Measurements from ENCODE around the gene TP53BP2.

Gene TP53BP2

DNA sequence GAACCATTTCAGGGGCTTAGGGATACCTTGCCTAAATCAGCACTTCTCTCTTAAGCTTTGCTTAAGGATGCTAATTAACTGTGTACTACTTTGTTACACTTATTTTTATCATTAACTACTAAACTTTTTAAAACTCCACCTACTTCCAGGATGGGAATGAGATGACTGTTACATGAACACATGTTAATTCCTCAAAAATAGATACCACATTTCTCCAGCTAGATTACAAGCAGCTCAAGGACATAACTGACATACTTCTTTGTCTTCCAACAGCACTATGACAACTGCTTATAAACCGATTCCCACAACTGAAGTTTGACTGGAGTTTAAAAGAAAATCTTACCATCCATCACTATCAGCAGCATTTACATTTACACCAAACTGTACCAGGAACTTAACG is 53.7 kb downstream of the TP53BP2 start:
- no peak for DNase-seq (ENCODE audit: low spot score)

DNA sequence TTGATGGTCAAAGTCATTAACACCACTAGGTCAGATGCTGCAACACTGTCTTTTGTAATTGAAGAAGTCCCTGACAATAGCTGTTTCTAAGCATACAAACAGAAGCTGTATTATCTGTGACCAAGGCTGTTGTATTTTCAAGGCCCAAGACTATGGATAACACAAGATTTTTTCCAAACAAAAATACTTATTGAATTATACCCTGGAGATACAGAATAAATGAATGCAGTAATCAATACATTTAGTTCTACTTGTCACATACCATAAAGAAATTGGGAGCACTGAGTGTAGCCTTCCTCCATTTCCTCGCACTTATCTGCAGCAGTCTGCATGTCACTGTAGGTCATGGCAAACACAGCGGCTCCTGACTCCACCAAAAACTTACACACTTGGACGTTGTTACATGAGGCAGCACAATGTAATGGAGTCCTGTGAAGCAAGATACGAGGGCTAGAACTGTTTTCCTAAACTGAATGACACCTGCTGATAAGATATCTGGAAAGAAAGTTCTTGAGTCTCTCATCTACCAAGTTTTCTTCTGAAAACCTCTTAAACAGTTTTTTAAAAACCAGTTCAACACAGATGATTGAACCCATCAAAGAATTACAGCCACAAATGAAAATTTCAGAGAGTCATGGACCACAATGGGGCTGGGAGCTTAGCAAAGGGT is 56.9 kb downstream of the TP53BP2 start:
- no peak for DNase-seq (ENCODE audit: low spot score)

DNA sequence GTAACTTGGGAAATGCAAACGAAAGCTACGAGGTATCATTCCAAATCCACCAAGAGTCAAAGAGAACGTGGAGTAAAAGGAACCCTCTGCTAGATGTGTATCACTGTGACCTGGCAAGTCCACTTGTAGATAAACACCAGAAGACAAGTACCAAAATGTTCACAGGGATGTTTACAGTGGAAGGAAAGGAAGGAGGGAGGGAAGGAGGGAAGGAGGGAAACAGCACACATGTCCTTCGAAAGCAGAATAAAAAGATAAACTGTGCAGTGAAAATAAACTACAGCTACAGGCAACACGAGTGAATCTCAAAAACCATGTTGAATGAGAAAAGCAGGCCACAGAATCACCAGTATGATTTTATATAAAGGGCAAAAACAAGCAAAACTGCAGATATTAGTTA is 59.9 kb downstream of the TP53BP2 start:
- no peak for DNase-seq (ENCODE audit: low spot score)

DNA sequence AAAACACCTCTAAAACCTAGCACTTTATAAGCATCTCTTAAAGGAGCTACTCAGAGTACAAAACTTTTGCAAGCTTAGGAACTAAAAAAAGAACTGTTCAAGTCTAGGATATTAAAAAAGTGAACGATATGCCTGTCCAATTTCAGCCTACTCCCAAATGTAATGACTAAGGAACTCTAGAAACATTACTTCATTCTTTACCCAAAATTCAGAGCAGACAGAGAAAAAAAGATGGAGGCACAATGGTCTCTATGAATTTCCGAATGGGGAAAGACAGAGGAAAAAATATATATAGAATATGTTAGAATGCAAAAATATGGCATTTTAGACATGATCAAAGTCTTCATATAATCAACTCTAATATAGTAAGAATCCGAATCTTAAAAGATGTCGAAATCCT is 61.2 kb downstream of the TP53BP2 start:
- no peak for DNase-seq (ENCODE audit: low spot score)

DNA sequence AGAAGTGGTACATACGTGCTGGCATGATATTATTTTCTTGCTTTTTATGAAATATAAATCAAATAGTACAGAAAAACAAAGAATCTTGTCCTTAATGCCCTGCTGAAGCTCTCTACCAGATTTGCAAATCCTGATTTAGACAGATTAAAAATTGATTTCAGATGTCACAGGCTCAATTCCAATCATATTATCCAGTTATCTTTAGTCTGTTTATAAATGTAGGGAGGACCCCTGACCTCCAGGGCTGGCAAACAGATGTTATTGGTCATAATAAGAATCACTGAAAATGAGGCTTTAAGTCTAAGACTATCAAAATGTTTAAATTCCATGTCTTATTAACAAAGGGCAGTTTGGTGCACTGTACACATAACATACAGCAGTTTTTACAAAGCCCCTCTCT is 62.1 kb downstream of the TP53BP2 start:
- DNase-seq (ENCODE audit: low spot score): no peak

DNA sequence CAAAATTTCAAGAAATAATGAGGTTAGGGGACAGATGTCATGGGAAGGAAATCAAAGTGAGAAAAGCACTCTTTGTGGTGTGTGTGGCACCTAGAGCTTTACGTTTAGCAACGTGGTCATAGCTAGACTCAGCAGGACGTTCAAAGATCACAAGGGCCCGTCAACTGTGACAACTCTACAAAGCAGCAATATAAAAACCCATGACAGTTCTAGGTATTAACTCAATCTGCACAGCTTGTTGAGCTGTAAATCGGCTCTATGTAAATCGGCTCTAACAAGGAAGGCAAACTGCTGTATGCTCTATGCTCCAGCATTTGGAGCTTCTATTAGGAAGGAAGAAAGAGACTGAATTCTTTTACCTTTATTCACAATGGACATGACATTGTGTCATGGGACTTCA is 64.8 kb downstream of the TP53BP2 start:
- DNase-seq (ENCODE audit: low spot score): no peak

DNA sequence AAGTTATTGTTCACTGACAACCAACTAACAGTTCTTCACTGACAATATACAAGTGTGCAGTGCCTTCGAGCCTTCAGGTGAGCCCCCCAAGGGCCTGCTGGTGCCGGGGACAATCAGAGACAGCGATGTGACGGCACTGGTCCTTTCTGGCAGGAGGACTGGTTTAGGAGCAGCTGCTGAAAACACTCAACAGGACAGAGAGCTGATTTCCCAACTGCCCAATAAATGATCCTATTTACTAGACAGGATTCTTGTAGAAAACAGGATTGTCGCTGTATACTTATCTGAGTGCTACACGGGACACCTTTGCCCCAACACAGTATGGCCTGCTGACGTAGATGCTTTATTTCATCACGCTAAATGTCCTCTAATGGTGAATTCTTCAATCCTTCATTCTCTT is 65.4 kb downstream of the TP53BP2 start:
- DNase-seq (ENCODE audit: low spot score): no peak

DNA sequence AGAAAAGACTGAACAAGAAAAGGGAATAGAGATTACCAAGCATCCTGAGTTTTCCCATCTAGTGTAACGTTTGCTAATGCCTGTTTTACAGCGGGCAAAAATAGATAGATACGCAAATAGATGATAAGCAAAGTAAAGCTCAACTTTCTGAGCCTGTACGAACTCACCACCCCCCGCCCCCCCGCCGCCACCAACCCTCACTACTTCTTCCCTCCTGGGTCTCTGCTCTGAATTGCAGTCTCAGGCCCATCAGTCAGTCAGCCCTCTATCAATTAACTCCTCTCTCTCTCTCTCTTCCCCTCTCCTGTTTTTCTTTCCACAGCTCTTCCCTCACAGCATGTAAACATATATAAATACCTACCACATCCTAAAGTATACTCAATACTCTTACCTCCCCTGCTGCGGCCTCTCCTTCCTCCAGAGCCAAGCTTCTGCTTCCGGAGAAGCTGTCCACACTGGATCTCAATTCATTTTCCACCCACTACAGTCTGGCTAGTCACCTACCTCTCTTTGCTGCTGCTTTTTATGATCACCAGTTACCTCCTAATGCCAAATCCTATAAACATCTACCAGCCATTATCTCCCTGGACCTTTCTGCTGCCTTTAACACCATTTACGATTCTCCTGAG is 68.8 kb downstream of the TP53BP2 start:
- DNase-seq (ENCODE audit: low spot score): no peak

DNA sequence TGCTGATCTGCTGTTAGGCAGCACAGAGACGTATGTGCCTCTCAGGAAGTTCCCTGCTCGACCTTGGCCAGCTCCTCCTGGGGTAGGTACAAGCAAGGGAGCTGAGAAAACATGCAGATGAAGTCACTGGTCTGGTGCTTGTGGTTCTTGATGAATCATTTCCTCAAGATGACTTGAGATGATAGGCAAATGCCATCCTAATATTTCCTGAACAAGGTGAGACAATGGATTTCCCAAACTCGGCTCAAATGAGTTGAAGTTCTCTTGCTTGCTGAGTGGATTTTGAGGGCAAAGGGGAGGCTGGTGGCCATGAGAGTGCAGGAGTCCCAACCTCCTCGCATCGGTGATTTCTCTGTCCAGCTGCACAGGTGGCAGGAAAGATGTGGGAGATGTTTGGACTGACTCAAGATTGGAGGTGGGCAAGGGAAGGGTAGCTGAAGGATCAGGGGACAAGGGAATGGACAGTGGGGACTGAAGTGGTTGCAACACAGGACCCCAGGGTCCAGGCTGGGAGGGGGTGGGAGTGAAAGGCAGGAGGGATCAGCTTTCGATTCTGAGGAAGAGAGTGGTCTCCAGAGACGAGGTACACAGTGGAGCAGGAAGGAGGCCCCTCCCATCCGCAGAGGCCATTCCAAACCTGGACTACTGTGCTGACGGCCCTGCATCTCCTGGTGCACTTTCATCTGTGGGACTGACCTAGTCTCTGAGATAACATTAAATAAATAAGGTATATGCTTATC is 69.5 kb downstream of the TP53BP2 start:
- no peak for DNase-seq (ENCODE audit: low spot score)

DNA sequence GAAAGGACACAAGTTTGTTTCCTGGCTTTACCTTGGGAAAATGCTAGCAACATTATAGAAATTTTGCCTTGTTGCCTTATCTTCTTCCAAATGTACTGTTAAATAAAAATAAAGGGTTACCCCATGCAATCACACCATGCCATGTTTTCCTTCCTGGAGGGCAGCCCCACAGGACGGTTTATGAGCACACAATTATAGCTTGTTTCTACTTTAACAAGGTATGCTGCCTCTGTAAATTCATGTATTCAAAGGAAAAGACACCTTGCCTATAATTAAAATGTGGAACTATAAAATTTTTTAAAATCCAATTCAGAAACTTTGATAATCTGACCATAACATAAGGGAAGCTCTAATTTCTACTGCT is 70.1 kb downstream of the TP53BP2 start:
- DNase-seq (ENCODE audit: low spot score): no peak

DNA sequence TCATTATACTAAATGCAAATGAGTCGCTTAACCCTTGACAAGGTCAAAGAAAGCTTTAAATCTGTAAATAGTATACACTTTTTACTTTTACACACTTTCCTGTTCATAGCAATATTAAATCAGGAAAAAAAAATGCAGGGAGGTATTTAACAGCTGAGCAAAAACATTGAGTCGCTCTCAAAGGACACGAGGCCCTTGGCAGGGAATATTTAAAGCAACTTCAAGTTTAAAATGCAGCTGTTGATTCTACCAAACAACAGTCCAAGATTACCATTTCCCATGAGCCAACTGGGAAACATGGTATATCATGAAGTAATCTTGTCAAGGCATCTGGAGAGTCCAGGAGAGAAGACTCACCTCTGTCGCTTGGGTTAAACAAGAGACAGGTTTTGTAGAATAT is 70.7 kb downstream of the TP53BP2 start:
- no peak for DNase-seq (ENCODE audit: low spot score)

DNA sequence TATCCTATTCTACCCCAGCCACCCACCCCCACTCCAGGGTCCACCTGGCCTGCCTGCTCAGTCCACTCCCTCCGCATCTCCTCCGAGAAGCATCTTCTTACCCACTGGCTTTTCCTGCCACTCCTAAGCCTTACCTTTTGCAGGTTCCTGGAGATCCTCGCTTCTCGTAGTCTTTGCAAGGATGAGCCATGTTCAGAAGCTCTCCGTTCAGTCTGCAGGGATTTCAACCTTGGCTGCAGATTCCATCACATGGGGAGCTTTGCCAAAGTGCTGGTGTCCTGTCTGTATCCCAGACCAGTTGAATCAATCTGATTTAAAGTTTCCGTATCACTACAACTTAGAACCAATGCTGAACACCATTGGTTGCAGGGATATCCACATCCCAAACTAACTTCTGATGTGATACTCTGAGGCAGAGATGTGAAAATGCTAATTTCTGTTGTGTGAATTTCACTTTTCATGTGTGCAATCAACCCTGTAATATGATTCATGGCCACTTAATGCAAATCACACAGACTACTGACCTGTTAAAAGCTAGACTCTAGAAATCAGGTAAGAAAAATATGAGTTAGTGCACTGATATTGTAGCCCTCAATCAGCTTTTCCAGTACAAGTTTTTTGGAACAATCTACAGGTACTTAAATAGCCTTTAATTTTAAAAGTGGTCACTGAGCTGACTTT is 71.5 kb downstream of the TP53BP2 start:
- DNase-seq (ENCODE audit: low spot score): no peak

DNA sequence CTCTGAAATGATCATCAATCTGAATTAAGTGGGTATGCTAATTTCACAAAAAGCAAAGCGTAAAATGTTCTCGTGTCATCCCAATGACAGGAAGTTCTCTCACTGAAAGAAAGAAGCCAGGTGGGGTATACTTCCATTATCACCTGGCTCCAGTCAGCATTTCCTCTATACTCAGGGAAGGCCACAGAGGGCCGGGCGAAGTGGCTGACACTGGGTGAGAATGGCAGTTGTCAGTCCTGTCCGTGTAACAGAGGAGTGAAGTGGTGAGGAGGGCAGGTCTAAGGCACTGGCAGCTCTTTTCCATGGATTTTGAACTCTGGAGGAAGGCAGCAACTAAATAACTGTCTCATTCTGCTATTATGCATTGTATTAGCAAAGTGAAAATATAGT is 73.0 kb downstream of the TP53BP2 start:
- DNase-seq (ENCODE audit: low spot score): no peak

DNA sequence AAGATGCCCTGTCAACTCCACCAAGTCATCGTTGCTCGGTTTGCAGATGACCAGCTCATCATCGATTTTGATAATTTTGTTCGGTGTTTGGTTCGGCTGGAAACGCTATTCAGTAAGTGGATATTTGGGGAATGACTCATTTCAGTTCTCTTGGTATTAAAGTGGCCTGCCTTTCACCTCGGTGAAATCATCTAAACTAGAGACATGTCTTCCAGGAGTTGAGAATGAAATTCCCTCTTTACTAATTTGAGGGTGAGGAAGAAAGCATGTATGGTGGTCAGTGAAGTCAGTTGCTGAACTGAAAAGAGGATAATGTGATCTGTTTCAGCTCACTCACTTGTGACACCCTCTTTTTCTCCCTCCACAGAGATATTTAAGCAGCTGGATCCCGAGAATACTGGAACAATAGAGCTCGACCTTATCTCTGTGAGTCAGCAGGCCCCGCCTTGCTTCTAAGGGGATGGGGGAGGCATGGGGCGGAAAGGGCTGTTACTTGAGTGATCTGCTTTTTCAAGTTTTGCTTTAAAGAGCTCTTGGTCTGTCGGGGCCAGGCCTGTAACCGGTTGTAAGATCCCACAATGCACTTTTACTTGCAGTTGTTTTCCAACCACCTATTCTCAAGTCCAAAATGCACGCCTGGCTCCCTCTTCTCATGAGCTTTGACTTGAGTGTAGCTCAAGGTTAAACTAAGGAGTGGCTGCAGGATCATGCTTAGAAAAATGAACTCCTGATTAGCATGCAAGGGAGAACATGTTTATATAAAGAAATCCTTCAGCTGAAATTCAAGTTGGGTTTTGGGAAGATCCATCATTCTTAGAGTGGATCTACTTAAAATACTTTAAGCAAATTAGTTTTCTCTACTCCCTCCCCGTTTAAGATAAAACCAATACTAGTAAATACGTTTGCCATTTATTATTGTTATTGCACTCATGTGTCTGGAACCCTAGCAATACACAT is 73.7 kb downstream of the TP53BP2 start:
- DNase-seq (ENCODE audit: low spot score): peak; percentile 73

DNA sequence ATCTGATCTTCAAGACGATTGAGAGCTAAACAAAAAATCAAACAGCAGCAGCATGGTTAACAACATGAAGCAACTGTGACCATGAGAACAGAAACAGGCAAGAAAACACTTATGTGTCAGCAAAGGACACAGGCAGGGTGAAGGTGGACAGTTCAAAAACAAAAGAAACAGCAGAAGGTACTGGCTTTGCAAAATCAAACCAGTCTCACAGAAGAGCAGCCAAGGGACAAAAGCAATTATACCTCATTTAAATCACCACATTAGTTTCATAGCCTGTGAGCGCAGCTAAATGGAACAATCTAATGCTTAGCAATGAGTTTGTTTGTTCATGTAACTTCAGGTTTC is 74.3 kb downstream of the TP53BP2 start:
- no peak for DNase-seq (ENCODE audit: low spot score)

DNA sequence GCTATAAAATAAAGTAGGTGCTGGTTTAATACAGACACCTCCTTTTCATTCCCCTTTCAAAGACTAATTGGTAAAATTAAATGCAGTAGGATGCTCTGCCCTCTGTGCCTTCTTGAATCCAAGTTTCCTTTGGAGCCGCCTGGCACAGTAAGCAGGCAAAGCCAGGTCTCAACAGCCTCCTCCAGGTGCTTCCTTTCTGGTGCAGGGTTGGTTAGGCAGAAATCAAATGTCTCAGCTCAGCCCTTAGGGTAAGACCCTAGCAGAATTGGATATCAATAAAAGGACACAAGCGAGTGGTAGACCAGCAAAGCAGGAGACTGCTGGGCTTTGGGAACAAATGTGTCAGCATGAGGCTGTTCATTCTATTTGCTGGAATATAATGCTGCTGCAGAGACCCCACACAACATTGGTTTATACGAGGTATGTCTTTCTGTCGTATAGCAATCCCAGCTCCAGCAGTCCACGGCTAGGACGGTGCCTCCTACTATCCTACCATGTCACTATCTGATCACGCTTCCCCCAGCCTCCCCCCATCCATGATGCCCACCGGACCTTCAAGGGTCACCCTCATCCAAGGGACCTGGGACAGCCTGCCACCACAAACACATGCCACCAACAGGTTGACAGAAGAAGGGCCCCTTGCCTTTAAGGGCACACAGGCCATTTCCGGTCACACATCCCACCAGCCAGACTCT is 75.0 kb downstream of the TP53BP2 start:
- DNase-seq (ENCODE audit: low spot score): no peak

DNA sequence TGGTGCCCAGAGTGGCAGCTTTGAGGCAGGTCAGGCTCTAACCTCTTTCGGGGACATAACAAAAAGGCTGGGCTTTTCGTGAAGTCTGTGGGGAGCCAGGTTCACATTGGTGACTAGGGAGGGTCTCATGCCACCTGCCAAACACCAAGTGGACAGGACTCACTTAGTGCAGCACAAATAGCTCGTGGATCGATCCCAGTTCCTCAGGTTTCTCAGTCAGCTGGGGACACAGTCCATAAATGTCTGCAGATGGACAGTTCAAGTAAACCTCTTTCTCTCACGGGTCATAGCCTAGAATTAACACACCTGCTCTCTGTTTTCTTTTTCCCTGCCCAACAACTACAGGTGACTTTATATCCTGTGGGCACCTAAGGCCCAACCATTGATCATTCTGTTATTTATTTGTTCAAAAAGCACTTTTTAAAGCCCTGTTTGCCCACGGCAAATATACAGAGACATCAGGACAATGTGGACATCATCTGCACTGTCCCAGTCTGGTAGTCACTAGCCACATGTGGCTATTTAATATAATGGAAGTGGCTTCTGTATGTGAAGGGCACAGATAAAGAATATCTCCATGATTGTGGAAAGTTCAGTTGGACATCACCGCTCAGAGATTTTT is 79.9 kb downstream of the TP53BP2 start:
- DNase-seq (ENCODE audit: low spot score): no peak

DNA sequence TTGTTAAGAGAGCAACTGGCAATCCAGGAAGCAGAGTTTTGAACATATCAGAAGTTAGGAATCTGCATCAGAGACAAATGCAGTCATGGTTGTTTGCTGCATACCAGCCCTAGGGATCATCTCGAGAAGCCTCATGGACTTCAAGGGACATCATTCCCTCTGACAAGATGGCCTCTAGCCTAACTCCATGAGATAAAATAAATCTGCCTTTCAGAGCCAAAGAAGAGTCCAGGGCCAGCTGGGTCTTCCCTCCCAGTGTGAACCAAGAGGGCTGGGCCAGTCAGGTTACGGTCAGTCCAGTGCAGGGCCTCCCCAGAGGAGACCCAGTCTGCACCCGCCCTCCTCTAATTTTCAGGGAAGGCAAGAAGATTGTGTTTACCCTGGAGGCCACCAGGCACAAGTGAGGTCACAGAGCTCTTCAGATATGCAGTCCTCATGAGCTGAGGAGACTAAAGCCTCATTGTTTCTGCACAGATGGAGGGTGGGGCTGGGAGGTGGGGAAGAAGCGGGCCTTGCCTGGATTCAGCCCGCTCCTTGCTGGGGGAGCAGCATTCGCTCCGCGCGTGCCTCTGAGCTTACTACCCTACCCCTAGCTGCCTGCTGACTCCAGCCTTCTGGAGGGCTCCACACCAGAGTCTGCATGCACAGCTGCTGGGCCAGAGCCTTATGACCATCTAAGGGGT is 80.6 kb downstream of the TP53BP2 start:
- peak; percentile 96 for DNase-seq (ENCODE audit: low spot score)

DNA sequence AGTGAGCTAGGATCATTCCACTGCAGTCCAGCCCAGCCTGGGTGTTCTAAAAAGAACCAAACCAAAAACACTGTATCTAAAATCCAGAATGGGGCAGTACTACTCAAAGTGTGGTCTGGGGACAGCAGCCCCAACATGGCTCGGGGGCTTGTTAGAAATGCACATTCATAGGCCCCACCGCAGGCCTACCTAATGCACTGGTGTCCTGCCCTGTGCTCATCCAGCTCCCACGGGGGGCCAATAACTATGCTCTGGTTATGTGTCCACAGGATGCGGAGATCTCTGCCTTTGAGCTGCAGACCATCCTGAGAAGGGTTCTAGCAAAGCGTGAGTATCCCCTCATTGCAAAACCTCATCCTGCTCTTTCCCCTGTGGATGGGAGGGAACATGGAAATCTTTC is 81.9 kb downstream of the TP53BP2 start:
- no peak for DNase-seq (ENCODE audit: low spot score)

DNA sequence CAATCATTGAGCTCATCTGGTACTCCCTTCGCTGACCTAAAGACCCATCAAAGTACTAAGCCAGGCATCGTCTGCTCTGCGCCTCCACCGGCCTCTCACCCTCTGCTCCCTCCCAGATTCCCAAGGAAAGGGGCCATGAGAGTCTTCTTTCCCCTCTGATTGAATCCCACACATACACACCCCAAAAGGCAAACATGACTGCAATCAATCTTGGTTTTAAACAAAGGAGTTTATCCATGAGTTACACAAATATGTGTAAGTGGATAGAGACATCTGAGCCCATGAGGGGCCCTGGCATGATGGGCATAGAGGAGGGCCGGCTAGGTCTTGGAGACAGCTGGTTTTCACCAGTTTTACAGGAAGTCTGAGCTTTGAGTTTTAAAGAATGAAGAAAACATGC is 82.5 kb downstream of the TP53BP2 start:
- no peak for DNase-seq (ENCODE audit: low spot score)
